HG03060 (cell line): ENCODE data around the gene PMF1.
"Not testable (repeated sequence)": the region's sequence is repeated elsewhere in the genome, so short reads cannot be mapped to it uniquely, and the experiment has no call there.

Experiments used
- ATAC-seq: cut with Tn5 transposase; IDR thresholded peaks from one replicate; pipeline ENCODE4 v1.9.1; 2021; ENCODE audit warnings: low read depth, moderate number of reproducible peaks; ENCODE audit not compliant: unreplicated experiment

The PMF1 gene, protein sequence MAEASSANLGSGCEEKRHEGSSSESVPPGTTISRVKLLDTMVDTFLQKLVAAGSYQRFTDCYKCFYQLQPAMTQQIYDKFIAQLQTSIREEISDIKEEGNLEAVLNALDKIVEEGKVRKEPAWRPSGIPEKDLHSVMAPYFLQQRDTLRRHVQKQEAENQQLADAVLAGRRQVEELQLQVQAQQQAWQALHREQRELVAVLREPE

DNA sequence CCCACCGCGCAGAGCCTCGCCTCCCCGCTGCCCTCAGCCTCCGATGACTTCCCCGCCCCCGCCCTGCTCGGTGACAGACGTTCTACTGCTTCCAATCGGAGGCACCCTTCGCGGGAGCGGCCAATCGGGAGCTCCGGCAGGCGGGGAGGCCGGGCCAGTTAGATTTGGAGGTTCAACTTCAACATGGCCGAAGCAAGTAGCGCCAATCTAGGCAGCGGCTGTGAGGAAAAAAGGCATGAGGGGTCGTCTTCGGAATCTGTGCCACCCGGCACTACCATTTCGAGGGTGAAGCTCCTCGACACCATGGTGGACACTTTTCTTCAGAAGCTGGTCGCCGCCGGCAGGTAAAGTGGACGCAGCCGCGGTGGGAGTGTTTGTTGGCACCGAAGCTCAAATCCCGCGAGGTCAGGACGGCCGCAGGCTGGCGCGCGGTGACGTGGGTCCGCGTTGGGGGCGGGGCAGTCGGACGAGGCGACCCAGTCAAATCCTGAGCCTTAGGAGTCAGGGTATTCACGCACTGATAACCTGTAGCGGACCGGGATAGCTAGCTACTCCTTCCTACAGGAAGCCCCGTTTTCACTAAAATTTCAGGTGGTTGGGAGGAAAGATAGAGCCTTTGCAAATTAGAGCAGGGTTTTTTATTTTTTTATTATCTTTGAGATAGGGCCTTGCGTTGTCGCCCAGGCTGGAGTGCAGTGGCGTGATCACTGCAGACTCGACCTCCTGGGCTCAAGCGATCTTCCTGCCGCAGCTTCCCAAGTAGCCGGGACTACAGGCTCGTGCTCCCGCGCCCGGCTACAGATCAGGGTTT is at the start of gene PMF1:
Gene PMF1 (plus strand): TSS at position 175 of the 811 bp plus-strand sequence. CDS start 9 bp downstream, at position 184.
- ATAC-seq = peak; percentile 70

DNA sequence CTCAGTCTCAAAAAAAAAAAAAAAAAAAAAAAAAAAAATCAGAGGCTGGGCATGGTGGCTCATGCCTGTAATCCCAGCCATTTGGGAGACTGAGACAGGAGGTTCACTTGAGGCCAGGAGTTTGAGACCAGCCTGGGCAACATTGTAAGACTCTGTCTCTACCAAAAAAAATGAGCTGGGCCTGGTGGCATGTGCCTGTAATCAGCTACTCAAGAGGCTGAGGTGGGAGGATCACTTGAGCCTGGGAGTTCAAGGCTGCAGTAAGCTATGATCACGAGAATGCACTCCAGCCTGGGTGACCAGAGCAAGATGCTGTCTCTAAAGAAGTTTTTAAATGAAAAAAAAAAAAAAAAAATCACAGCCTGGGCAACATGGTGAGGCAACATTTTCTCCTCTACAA is 49.1 kb upstream of the PMF1 start:
- no peak for ATAC-seq

DNA sequence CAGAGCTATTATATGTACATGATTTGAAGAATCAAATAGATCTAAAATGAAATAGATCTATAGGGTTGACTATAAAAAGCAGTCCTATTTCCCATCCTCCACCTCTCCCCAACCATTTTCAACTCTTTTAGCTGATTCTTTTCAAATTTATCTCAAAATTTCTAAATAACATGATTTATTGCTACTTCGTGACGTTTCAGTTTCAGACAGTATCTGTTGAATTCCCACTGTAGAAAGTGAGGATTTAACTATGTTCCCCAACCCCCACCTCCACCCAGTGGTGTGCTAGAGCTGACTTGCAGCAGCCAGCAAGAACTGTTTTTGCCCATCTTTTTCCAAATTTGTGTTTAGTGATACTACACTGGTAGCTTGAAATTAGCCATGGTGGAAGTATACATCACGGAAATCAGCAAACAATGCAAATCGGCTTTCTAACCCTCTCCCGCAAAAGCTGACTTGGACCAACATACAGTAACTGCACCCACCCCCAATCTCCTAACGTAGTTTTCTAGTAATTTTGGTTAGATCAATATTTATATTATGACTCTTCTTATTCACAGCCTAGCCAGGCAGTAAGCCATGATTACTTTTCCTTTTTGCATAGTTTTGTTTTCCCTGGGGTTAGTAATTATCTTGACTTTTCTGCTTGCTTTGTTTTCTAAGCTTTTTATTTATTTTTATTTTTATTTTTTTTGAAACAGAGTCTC is 48.5 kb upstream of the PMF1 start:
- no peak for ATAC-seq

DNA sequence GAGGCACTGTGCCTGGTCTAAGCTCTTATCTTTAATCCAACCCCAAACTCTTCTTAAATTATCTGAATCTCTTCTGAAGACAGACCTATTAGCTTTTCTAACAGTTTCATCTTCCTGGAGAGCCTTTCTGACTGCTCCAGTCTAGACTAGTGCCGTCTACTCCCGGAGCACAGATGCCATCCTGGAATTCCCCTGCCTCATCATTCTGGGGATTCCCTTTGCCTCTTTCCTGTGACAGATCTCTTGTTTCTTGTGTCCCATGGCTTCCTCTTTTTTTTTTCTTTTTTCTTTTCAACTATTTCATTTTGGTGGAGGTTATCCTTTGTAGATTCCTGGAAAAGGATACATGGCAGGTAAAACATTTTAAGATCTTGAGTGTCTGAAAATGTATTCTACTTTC is 47.7 kb upstream of the PMF1 start:
- ATAC-seq = no peak

DNA sequence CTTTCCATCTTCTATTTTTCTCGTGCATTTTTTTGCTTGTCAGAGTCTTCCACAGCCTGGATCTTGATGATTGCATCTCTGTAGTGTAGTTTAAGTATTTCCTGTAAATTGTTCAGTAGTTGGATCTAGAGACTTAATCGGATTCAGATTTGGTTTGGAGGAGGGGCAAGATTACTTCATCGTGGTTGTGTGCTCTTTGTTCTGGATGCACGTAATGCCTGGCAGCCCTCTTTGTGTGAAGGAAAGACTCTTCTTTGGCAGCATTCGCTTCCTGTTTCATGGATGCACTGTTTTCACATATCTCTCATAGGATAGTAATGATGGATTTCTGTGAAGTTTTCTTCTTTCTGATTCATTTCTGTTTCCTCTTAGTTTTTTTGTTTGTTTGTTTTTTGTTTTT is 45.3 kb upstream of the PMF1 start:
- no peak for ATAC-seq

DNA sequence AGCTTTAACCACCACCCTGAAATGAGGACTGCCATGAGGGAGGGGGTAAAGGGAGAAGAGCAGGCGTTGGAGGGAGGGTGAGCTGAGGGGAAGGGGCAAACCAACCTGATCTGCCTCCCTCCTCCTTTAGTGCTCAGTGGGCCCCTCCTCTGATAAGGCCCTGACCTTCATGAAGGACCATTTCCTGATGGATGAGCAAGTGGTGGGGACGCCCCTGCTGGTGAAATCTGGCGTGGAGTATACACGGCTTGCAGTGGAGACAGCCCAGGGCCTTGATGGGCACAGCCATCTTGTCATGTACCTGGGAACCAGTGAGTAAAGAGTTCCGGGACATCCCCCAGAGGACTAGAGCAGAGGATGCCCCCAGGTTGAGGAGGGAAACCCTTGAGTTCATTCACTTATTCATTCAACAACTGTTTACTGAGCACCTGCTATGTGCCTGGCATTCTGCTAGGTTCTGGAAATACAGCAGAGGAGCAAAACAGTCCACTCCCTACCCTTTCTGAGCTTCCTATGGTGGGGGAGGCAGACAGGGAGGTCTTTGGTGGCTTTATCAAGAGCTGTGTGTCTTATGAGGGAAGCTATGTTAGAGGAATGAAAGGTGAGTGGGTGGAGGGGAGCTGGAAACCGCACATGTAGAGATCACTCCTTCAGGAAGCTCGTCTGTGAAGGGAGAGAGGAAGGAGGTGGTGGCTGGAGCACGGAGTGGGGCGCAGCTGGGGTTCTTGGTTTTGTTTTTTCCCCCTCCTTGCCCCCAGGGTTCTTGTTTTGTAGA is 39.9 kb upstream of the PMF1 start:
- no peak for ATAC-seq

DNA sequence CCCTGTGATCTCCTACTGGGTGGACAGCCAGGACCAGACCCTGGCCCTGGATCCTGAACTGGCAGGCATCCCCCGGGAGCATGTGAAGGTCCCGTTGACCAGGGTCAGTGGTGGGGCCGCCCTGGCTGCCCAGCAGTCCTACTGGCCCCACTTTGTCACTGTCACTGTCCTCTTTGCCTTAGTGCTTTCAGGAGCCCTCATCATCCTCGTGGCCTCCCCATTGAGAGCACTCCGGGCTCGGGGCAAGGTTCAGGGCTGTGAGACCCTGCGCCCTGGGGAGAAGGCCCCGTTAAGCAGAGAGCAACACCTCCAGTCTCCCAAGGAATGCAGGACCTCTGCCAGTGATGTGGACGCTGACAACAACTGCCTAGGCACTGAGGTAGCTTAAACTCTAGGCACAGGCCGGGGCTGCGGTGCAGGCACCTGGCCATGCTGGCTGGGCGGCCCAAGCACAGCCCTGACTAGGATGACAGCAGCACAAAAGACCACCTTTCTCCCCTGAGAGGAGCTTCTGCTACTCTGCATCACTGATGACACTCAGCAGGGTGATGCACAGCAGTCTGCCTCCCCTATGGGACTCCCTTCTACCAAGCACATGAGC is 36.1 kb upstream of the PMF1 start:
- ATAC-seq = no peak

DNA sequence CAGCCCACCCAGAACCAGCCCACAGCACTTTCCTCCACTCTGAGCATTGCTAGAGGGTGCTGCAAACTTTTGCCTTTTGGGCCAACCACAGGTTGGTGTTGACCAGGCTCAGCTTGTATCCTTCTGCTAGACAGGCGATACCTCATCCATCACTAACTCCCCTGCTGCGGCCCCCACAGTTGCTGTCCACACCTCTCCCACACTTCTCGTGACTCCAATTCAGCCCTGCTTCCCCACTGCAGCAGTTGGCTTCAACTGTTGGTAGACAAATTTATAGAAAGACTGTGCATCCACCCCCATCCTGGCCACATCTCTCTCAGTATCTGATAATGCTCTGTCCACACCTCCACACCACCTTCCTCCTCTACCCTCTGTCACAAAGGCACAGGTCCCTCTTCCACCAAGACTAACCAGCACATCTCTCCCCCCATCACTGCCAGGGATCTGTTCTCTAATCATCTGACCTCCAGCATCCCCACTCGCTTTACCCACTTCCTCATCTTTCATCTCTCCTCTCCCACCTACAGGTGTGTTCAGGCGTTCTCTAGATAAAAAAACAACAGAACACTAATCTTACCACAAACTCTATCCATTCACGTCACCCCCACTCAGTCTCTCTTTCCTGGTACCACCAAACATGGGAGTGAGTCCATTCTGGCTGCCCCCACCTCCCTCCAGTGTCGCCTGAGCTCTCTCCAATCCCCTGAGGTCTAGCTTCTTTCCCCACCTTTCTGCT is 34.7 kb upstream of the PMF1 start:
- ATAC-seq = no peak

DNA sequence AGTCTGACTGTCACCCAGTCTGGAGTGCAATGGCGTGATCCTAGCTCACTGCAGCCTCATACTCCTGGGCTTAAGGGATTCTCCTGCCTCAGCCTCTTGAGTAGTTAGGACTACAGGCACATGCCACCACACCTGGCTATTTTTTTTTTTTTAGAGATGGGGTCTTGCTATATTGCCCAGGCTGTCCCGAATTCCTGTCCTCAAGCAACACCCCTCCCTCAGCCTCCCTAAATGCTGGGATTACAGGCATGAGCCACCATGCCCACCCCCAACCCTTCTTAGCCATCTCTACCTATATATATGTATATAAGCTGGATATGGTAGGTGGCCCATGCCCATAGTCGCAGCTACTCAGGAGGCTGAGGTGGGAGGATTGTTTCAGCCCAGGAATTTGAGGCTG is 32.3 kb upstream of the PMF1 start:
- ATAC-seq = no peak

DNA sequence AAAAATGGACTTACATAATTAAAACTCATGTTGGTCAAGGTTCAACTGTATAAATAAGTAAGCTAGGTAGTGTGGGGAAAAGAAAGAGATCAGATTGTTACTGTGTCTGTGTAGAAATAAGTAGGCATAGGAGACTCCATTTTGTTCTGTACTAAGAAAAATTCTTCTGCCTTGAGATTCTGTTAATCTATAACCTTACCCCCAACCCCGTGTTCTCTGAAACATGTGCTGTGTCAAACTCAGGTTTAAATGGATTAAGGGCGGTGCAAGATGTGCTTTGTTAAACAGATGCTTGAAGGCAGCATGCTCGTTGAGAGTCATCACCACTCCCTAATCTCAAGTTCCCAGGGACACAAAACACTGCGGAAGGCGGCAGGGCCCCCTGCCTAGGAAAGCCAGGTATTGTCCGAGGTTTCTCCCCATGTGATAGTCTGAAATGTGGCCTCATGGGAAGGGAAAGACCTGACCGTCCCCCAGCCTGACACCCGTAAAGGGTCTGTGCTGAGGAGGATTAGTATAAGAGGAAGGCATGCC is 31.3 kb upstream of the PMF1 start:
- not testable (repeated sequence) for ATAC-seq

DNA sequence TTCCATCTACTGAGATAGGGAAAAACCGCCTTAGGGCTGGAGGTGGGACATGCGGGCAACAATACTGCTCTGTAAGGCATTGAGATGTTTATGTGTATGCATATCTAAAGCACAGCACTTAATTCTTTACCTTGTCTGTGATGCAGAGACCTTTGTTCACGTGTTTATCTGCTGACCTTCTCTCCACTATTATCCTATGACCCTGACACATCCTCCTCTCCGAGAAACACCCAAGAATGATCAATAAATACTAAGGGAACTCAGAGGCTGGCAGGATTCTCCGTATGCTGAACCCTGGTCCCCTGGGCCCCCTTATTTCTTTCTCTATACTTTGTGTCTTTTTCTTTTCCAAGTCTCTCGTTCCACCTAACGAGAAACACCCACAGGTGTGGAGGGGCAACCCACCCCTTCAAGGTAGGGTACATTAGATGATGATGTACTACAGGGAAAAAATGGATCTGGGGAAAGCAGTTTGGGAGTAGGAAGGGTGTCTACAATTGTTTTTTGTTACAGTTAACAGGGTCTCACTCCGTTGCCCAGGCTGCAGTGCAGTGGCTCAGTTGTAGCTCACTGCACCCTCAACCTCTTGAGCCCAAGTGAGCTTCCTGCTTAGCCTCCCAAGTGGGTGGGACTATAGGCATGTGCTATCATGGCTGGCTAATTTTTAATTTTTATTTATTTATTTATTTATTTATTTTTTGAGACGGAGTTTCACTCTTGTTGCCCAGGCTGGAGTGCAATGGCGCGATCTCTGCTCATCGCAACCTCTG is 30.6 kb upstream of the PMF1 start:
- not testable (repeated sequence) for ATAC-seq

DNA sequence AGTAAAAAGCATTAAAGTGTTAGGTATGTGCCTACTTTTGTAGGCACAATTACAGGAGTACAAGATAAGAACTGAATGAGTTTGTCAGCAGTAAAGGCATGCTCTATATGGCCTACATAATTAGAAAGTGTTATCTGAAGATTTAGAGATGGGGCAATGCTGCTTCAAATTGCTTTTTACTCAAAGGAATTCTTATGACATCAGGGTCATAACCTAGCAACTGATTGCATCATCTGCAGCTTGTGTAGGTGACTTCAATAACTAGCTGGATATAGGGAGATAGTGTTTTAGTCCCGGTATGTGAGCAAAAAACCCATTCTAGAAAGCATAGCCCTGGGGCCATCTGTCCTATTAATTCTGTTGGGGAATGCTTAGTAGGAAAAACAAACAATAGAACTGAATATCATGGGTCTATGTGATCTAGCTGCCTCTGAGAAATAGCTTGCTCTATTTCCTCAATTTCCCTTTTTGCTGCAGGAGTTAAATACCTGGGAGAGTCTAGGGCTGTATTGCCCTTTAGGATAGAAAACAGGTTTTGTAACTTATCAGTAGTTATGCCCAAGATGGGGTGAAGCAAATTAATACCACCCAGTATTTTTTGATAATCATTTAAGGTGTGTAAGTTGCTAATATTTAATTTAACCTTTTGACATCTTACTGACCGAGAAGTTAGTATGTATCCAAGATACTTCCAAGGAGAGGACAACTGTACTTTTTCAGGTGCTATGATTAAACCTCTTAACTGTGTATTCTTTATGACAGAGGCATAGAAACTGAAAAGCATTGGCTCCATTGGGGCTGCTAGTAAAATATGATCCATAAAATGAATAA is 26.2 kb upstream of the PMF1 start:
- not testable (repeated sequence) for ATAC-seq

DNA sequence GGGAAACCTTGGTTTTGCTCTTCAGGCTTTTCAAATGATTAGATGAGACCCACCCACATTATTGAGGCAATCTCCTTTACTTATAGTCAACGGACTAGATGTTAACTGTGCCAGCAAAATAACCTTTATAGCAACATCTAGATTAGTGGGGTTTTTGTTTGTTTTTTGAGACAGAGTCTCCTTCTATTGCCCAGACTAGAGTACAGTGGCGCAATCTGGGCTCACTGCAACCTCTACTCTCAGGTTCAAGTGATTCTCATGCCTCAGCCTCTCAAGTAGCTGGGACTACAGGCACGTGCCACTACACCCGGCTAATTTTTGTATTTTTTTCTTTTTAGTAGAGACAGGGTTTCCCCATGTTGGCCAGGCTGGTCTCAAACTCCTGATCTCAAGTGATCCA is 22.5 kb upstream of the PMF1 start:
- not testable (repeated sequence) for ATAC-seq

DNA sequence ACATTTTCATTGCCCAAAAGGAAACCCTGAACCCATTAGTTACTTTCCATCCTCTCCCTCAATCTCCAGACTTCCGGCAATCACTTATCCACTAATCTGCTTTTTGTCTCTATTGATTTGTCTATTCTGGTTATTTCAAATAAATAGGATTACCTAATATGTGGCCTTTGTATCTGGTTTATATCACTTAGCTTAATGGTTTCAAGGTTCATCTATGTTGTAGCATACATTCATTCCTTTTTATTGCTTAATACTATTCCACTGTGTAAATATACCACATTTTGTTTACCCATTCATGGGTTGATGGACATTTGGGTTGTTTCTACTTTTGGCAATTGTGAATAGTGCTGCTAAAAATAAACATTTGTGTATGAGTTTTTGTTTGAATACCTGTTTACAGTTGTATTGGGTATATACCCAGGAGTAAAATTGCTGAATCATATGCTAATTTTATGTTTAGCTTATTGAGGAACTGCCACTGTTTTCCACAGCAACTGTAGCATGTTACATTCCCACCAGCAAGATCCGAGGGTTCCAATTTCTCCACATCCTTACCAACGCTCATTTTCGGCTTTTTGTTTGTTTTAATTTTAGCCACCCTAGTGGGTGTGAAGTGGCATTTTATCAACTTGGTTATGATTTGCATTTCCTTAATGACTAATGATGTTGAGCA is 21.4 kb upstream of the PMF1 start:
- ATAC-seq = no peak

DNA sequence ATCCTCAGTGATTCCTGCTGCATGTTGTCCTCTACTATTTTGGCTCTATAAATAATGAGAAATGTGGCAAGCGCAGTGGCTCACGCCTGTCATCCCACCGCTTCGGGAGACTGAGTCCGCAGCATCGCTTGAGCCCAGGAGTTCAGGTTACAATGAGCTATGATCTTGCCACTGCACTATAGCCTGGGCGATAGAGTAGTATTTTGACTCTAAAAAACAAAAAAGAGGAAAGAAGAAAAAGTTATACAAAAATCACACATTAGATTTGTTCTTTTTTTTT is 19.7 kb upstream of the PMF1 start:
- ATAC-seq = no peak

DNA sequence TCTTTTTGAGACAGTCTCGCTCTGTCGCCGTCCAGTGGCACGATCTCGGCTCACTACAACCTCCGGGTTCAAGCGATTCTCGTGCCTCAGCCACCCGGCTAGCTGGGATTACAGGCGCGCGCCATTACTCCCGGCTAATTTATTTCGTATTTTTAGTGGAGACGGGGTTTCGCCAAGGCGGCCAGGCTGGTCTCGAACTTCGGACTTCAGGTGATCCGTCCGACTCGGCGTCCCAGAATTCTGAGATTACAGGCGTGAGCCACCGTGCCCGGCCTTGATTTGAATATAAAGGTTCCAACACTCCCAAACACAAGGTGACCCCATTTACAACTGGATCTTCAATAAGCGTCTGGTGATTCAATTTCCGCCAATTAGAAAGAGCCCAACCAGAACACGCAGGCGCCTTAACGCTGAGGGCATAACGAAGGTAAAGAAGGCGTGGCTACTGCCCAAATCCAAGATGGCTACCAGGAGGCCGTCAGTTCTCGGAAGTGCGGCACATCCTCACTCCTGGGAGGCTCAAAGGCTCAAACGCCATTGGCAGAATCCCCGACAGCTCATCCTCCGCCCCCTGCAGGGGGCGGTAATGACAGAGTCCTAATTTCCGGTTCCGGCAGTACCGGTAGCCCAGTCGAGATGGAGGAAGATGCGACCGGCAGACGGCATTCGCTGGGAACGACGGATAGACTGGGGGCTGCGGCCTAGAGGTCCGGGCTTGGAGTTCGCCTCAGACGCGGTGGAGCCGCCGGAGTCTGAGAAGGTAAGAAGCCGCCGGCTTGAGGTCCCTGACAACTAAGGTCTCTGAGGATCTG is 19.1 kb upstream of the PMF1 start, which contains the start of gene SLC25A44:
Gene SLC25A44 (plus strand): TSS at position 617 of the 812 bp plus-strand sequence. CDS start 5,744 bp downstream, outside the sequence.
- ATAC-seq = peak; percentile 96

DNA sequence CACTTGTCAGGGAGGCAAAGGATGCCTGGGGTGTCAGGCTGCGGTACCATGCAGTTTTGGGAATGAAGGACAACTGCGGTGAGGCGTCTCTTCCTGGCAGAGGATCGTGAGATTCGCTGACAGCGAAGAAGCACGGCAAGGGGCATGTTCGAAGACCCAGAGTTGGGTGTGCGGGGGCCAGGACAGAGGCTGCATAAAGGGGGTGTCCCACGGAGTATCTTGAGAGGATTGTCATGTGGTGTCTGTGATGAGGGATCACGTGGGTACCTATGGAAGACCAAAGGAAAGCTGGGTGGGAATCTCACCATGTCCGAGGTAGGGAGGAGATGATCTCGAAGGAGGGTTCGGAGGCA is 18.5 kb upstream of the PMF1 start:
- ATAC-seq = no peak
